ENCODE measurements around the gene GNA12. TPM values are rescaled to one million over a fixed set of nuclear protein-coding genes. Genes with fewer than 3 reads are reported as not detected.

The GNA12 gene
- total and polyA plus RNA-seq, 9 of the 15 experiments (the other 6 are each of a cell fraction or from before 2014, with no cell fraction given), result 0.65 to 32.7 (median 9.6) TPM

GRCh38 chr7:2802101-2802500 lies 42.0 kb downstream of the GNA12 start (continued):
- TF ChIP-seq, protein P1, sequence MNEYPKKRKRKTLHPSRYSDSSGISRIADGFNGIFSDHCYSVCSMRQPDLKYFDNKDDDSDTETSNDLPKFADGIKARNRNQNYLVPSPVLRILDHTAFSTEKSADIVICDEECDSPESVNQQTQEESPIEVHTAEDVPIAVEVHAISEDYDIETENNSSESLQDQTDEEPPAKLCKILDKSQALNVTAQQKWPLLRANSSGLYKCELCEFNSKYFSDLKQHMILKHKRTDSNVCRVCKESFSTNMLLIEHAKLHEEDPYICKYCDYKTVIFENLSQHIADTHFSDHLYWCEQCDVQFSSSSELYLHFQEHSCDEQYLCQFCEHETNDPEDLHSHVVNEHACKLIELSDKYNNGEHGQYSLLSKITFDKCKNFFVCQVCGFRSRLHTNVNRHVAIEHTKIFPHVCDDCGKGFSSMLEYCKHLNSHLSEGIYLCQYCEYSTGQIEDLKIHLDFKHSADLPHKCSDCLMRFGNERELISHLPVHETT (CRISPR knock-in tag; conservative IDR thresholded peaks at IDR 0.05 in 1 of 2, IDR thresholded peaks at IDR 0.05 in 1 of 2), result no peak
- TF ChIP-seq FOXJ2 (tag; IDR thresholded peaks at IDR 0.05), result no peak
- no peak for TF ChIP-seq EHMT2 (IDR thresholded peaks at IDR 0.05)
- TF ChIP-seq SMAD3 (CRISPR knock-in tag; conservative IDR thresholded peaks at IDR 0.05), result no peak
- no peak for TF ChIP-seq HNRNPH1 (optimal IDR thresholded peaks at IDR 0.05; ENCODE audit: low read depth, low read length)

- Histone ChIP-seq H3K36me3 (ENCODE audit: control insufficient read depth, insufficient read depth, low read length) (no peaks in the 10 kb centered on the region), H3K9me3 (replicated peaks; ENCODE audit: control insufficient read depth, insufficient read depth, low read depth, low read length) (no peaks in the 10 kb centered on the region), H3K27ac (ENCODE audit: extremely low read depth, low read depth, low read length) (no peak overlapping the region), H3K4me3 (no peak overlapping the region), H2AFZ (ENCODE audit: low read depth, low read length) (no peak overlapping the region), H3K4me1 (replicated peaks in 1 of 2; ENCODE audit: control insufficient read depth in 2 of 2, insufficient read depth in 2 of 2, low read length in 2 of 2) (peaks cover 11 to 28% of the 10 kb centered on the region in 2 experiments; a peak in 4 of 5 replicates), H3K79me2 (ENCODE audit: control insufficient read depth, insufficient read depth, low read length) (peaks cover 27% of the 10 kb centered on the region), H4K20me1 (replicated peaks; ENCODE audit: control insufficient read depth, insufficient read depth, low read length) (0 out of 2 replicates have a peak, but pooled peaks cover 3% of the 10 kb centered on the region), H3K4me2 (ENCODE audit: insufficient read depth, low read length) (no peak overlapping the region), H3K9me1 (ENCODE audit: control insufficient read depth, insufficient read depth, low read length) (no peaks in the 10 kb centered on the region), H3K9ac (ENCODE audit: insufficient read depth in 1 of 2, low read depth in 2 of 2, low read length in 2 of 2) (peak overlapping the region in 1 of 2 experiments; percentile 26; a peak in 1 of 4 replicates), H3K27me3 (ENCODE audit: control insufficient read depth in 2 of 2, insufficient read depth in 2 of 2, low read length in 2 of 2) (no peaks in the 10 kb centered on the region)
- TF ChIP-seq NFIC (IDR thresholded peaks at IDR 0.05), result peak; percentile 27; the same call in 1 of the 2 replicates
- TF ChIP-seq REST (IDR thresholded peaks at IDR 0.05; ENCODE audit: borderline replicate concordance), result peak; percentile 21; the same call in 1 of the 2 replicates
- TF ChIP-seq REST (CRISPR knock-in tag; IDR thresholded peaks at IDR 0.05; ENCODE audit: low read depth), result no peak
- no peak for TF ChIP-seq ZNF551 (CRISPR knock-in tag; IDR thresholded peaks at IDR 0.05)
- BruUV-seq (replicated peaks), result no TSS peak
- ChIA-PET POLR2A (interaction anchor here (1.3 kb wide), 1 partner anchor 43 kb away, joined by 3 read pairs; no protein-coding TSS in a partner anchor), CTCF (ENCODE audit: low intra/inter-chr PET ratio) (no interaction called here)
- 81% methylated on average over 16 of the region's 16 CpGs for WGBS (ENCODE audit: insufficient coverage, low coverage, missing lambda C conversion rate)
- no peak for FAIRE-seq
- in situ Hi-C loops (cut with MboI) (no loop called here), intact Hi-C loops (cut with micrococcal nuclease) (no loop called here)
- no peak for ATAC-seq
- peak in 1 of 4 experiments; percentile 26 for DNase-seq (ENCODE audit: extremely low read depth in 1 of 4, low spot score in 3 of 4)
These were observed 43.0 kb downstream of the GNA12 start for GRCh38 chr7:2800931-2801688.

Measured in K562 (cell line).